ENCODE data around the gene RPS6KB1.

DNA sequence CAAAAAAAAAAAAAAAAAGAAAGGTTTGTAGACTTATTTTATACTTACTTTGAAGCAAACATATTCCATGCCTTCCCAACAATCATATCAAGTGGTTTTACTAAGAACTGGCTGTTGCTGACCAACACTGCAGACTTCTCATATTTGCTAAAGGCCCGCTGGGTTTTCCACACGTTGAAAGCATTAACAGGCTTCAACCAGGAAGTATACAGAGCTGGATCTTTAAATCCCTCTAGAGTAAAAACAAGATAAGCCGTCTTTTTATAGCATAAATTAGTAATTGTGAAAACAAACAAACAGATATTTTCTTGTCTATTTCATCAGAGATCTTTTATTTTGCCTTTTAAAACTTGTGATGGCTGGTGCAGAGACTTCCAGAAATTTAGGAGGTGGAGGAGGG, 29.3 kb upstream of the RPS6KB1 start:
- no peak for TF ChIP-seq ZNF274 (IDR thresholded peaks at IDR 0.05; ENCODE audit: low read depth, low read length)
- no peak for TF ChIP-seq YY1 (IDR thresholded peaks at IDR 0.05; ENCODE audit: insufficient read depth, insufficient read length)
